Endodermal cell (in vitro differentiated cells): ENCODE data around the gene HPS6. TPM values are rescaled to one million over a fixed set of nuclear protein-coding genes. Genes with fewer than 3 reads are reported as not detected.

Experiments
- DNase-seq: peaks from one replicate; pipeline ENCODE4 v3.0.0-alpha.2; 2017
- H3K27ac ChIP-seq: 2 replicates; pipeline ENCODE4 v1.5.1; 2013; ENCODE audit warnings: mild to moderate bottlenecking, low read depth, low read length, moderate library complexity
- H3K27me3 ChIP-seq: 2 replicates; pipeline ENCODE4 v1.6.1; 2013; ENCODE audit warnings: mild to moderate bottlenecking, low read length, moderate library complexity; ENCODE audit not compliant: insufficient read depth, control insufficient read depth, poor library complexity, severe bottlenecking
- H3K36me3 ChIP-seq: 2 replicates; pipeline ENCODE4 v1.7.0; 2013; ENCODE audit warnings: mild to moderate bottlenecking, low read length, moderate library complexity; ENCODE audit not compliant: control insufficient read depth, insufficient read depth
- H3K4me1 ChIP-seq: one replicate; pipeline ENCODE4 v1.7.0; 2013; ENCODE audit warnings: low read length; ENCODE audit not compliant: control insufficient read depth, insufficient read depth
- H3K4me3 ChIP-seq: 2 replicates; pipeline ENCODE4 v1.5.1; 2013; ENCODE audit warnings: mild to moderate bottlenecking, low read length, moderate library complexity
- H3K9ac ChIP-seq: 2 replicates; pipeline ENCODE4 v1.6.1; 2013; ENCODE audit warnings: mild to moderate bottlenecking, low read length, moderate library complexity; ENCODE audit not compliant: poor library complexity, severe bottlenecking; ENCODE audit errors: extremely low read depth
- H3K9me3 ChIP-seq: 2 replicates; pipeline ENCODE4 v1.6.1; 2013; ENCODE audit warnings: mild to moderate bottlenecking, low read length, moderate library complexity; ENCODE audit not compliant: control insufficient read depth
- H3K27ac Mint-ChIP-seq: 2 replicates; pipeline ENCODE4 v1.8.0; 2020; ENCODE audit warnings: mixed read lengths
- H3K27me3 Mint-ChIP-seq: 2 replicates; pipeline ENCODE4 v1.8.0; 2021; ENCODE audit warnings: mild to moderate bottlenecking, mixed read lengths; ENCODE audit not compliant: insufficient read depth
- H3K36me3 Mint-ChIP-seq: 2 replicates; pipeline ENCODE4 v1.8.0; 2020; ENCODE audit warnings: low read depth, mixed read lengths
- H3K4me1 Mint-ChIP-seq: 2 replicates; pipeline ENCODE4 v1.8.0; 2020; ENCODE audit warnings: mixed read lengths
- H3K4me3 Mint-ChIP-seq: 2 replicates; pipeline ENCODE4 v1.8.0; 2020; ENCODE audit warnings: mild to moderate bottlenecking, moderate library complexity, mixed read lengths
- H3K9me3 Mint-ChIP-seq: 2 replicates; pipeline ENCODE4 v1.8.0; 2020; ENCODE audit warnings: mild to moderate bottlenecking, mixed read lengths
- CTCF ChIP-seq: fragments of 200-600 bp; sonication (generic); conservative IDR thresholded peaks from 2 replicates; pipeline ENCODE4 v1.5.0; 2021; ENCODE audit warnings: antibody characterized with exemption, mild to moderate bottlenecking
- WGBS, 2 experiments: methylation state at CpG; one replicate each; pipeline versions ENCODE4 v1.1.5 to v1.1.7; 2013; ENCODE audit warnings: missing lambda C conversion rate in 2 of 2, mixed read lengths in 1 of 2; ENCODE audit not compliant: insufficient coverage in 1 of 2, insufficient read length in 1 of 2; 5-methylcytosine and 5-hydroxymethylcytosine counted together
- total RNA-seq, 2 donors: library from RNA; stranded (reverse); fragmentation: NEBNext Ultra II Directional in 1 of 2; extraction: Animal tissue kit (Norgen Biotek cat#: 25700) in 1 of 2; gene quantifications; 2 replicates in 1 of 2; 3 replicates in 1 of 2; pipeline ENCODE4 v1.2.1, GENCODE V29; 2021

The HPS6 gene
- total RNA-seq, 2 donors from 2014 or later, result 19.6 to 20.8 TPM

GRCh38 chr10:102055647-102056419, 9.3 kb upstream of the HPS6 start, which contains the start of gene ARMH3:
Gene ARMH3, minus strand, starts transcription at chr10:102056173. Its CDS starts 16,059 bp downstream, at chr10:102040114.
- Histone ChIP-seq H3K4me1 (no peaks in the 10 kb centered on the region), H3K4me3 (peak within 1 kb of the TSS; percentile 98), H3K27ac (peak within 1 kb of the TSS; percentile 63), H3K9me3 (no peaks in the 10 kb centered on the region), H3K36me3 (no peaks in the 10 kb centered on the region), H3K9ac (peak within 1 kb of the TSS; percentile 70), H3K27me3 (no peaks in the 10 kb centered on the region)
- H3K27me3 Mint-ChIP-seq, result peaks cover 5% of the 10 kb centered on the region
- TF ChIP-seq CTCF, result no peak
- H3K27ac Mint-ChIP-seq, result peak within 1 kb of the TSS; percentile 95
- WGBS, 2 experiments, result 1 to 3% methylated on average over 34 to 79 of the region's 79 CpGs
- no peaks in the 10 kb centered on the region for H3K36me3 Mint-ChIP-seq
- H3K4me3 Mint-ChIP-seq, result peak within 1 kb of the TSS; percentile 91
- DNase-seq, result peak; percentile 97
- H3K9me3 Mint-ChIP-seq, result no peaks in the 10 kb centered on the region
- peaks cover 8% of the 10 kb centered on the region for H3K4me1 Mint-ChIP-seq

- Mint-ChIP-seq H3K27me3 (peaks cover 17% of the 10 kb centered on the region), H3K27ac (no peak overlapping the region), H3K4me3 (no peak overlapping the region), H3K36me3 (no peaks in the 10 kb centered on the region), H3K4me1 (no peaks in the 10 kb centered on the region), H3K9me3 (no peaks in the 10 kb centered on the region)
- Histone ChIP-seq H3K27ac (no peak overlapping the region), H3K9ac (no peak overlapping the region), H3K9me3 (no peaks in the 10 kb centered on the region), H3K27me3 (peaks cover 12% of the 10 kb centered on the region), H3K4me3 (no peak overlapping the region), H3K4me1 (no peaks in the 10 kb centered on the region), H3K36me3 (no peaks in the 10 kb centered on the region)
- DNase-seq, result no peak
- TF ChIP-seq CTCF, result no peak
Measured at GRCh38 chr10:102059987-102060386, 5.2 kb upstream of the HPS6 start.

- Mint-ChIP-seq H3K27me3 (peaks cover 17% of the 10 kb centered on the region), H3K27ac (peak overlapping the region; percentile 35), H3K4me1 (no peaks in the 10 kb centered on the region), H3K36me3 (peaks cover 4% of the 10 kb centered on the region), H3K4me3 (peak overlapping the region; percentile 69), H3K9me3 (no peaks in the 10 kb centered on the region)
- peaks cover 5% of the 10 kb centered on the region for H3K4me1 ChIP-seq
- TF ChIP-seq CTCF, result no peak
- DNase-seq, result no peak
- no peaks in the 10 kb centered on the region for H3K36me3 ChIP-seq
- no peak overlapping the region for H3K9ac ChIP-seq
- H3K4me3 ChIP-seq, result peak overlapping the region; percentile 84
- no peak overlapping the region for H3K27ac ChIP-seq
- H3K27me3 ChIP-seq, result peaks cover 12% of the 10 kb centered on the region
- 94 to 100% methylated on average over 1 of the region's 2 CpGs for WGBS, 2 experiments
- no peaks in the 10 kb centered on the region for H3K9me3 ChIP-seq
Measured at GRCh38 chr10:102064503-102064867, 664 bp upstream of the HPS6 start.
